H1 (cell line): ENCODE results near the gene GOLGA8J. TPM values are rescaled to one million over a fixed set of nuclear protein-coding genes. Genes with fewer than 3 reads are reported as not detected.

ENCODE experiments used
- CTCF ChIA-PET: fragments of 300-600 bp; sonication (Branson Sonifier 250); formaldehyde crosslinking; loops from one replicate; lab custom pipeline; 2021; ENCODE audit not compliant: partially characterized antibody; lab: Charles Lee
- POLR2A ChIA-PET: fragments of 300-600 bp; sonication (Branson Sonifier 250); formaldehyde crosslinking; loops from one replicate; lab custom pipeline; 2021; ENCODE audit warnings: inconsistent platforms; ENCODE audit not compliant: partially characterized antibody; lab: Charles Lee
- DNase-seq, 2 experiments: peaks; one replicate each; pipeline versions ENCODE4 v3.0.0 to v3.0.0-alpha.2; 2010 to 2022; ENCODE audit warnings: low spot score in 2 of 2, low read depth in 1 of 2, mixed read lengths in 1 of 2
- FAIRE-seq: peaks from 2 replicates; lab custom pipeline; 2011; peaks lifted over from hg19 to GRCh38; lab: Jason Lieb, UNC
- H2AFZ ChIP-seq: 2 replicates; pipeline ENCODE4 v1.8.1; 2012; ENCODE audit warnings: low read length, inconsistent platforms
- H2AK5ac ChIP-seq: 2 replicates; pipeline ENCODE4 v1.6.1; 2013; ENCODE audit warnings: low read depth, low read length
- H2BK120ac ChIP-seq: replicated peaks from 2 replicates; pipeline ENCODE3; 2013; ENCODE audit warnings: low read depth, low read length, inconsistent platforms
- H2BK12ac ChIP-seq: 2 replicates; pipeline ENCODE4 v1.6.1; 2013; ENCODE audit warnings: low read depth, low read length
- H2BK15ac ChIP-seq: 2 replicates; pipeline ENCODE4 v1.6.1; 2013; ENCODE audit warnings: low read length
- H2BK20ac ChIP-seq: 2 replicates; pipeline ENCODE4 v1.6.1; 2013; ENCODE audit warnings: low read length
- H2BK5ac ChIP-seq: 2 replicates; pipeline ENCODE4 v1.6.1; 2013; ENCODE audit warnings: low read depth, low read length
- H3K14ac ChIP-seq: 2 replicates; pipeline ENCODE4 v1.6.1; 2013; ENCODE audit warnings: inconsistent platforms; ENCODE audit not compliant: insufficient read length
- H3K18ac ChIP-seq: 2 replicates; pipeline ENCODE4 v1.6.1; 2013; ENCODE audit warnings: low read length; ENCODE audit errors: extremely low read depth
- H3K23ac ChIP-seq: 2 replicates; pipeline ENCODE4 v1.6.1; 2013; ENCODE audit warnings: inconsistent platforms; ENCODE audit not compliant: insufficient read length
- H3K23me2 ChIP-seq: 2 replicates; pipeline ENCODE4 v1.6.1; 2013; ENCODE audit warnings: low read depth, low read length
- H3K27ac ChIP-seq: 2 replicates; pipeline ENCODE4 v1.6.1; 2011; ENCODE audit warnings: low read depth, low read length, inconsistent platforms
- H3K27me3 ChIP-seq, 4 experiments: replicated peaks in 1 of 4; 1 replicate in 1 of 4; 2 replicates in 3 of 4; pipeline versions ENCODE4 v1.6.1 to v1.8.1; 2011 to 2013; ENCODE audit warnings: low read length in 3 of 4, mild to moderate bottlenecking in 3 of 4, inconsistent platforms in 2 of 4, mixed read lengths in 2 of 4, moderate library complexity in 1 of 4; ENCODE audit not compliant: control insufficient read depth in 3 of 4, insufficient read depth in 3 of 4; ENCODE audit errors: extremely low read depth in 1 of 4
- H3K36me3 ChIP-seq, 4 experiments: 2 replicates each; pipeline versions ENCODE4 v1.6.1 to v1.8.1; 2011 to 2013; ENCODE audit warnings: mild to moderate bottlenecking in 4 of 4, low read length in 3 of 4, moderate library complexity in 2 of 4, control low read depth in 1 of 4, inconsistent platforms in 1 of 4; ENCODE audit not compliant: insufficient read depth in 4 of 4, control insufficient read depth in 2 of 4
- H3K4ac ChIP-seq: replicated peaks from 2 replicates; pipeline ENCODE3; 2013; ENCODE audit warnings: low read length, low read depth, mixed read lengths, inconsistent platforms; ENCODE audit not compliant: insufficient read length
- H3K4me1 ChIP-seq, 4 experiments: replicated peaks in 1 of 4; 1 replicate in 1 of 4; 2 replicates in 3 of 4; pipeline versions ENCODE4 v1.6.1 to v1.8.1; 2011 to 2013; ENCODE audit warnings: low read length in 3 of 4, inconsistent platforms in 2 of 4, mixed read lengths in 1 of 4; ENCODE audit not compliant: insufficient read depth in 4 of 4, control insufficient read depth in 3 of 4
- H3K4me2 ChIP-seq, 2 experiments: 2 replicates each; pipeline versions ENCODE4 v1.6.1 to v1.8.1; 2011 to 2013; ENCODE audit warnings: low read depth in 2 of 2, low read length in 2 of 2, control low read depth in 1 of 2, inconsistent platforms in 1 of 2, mild to moderate bottlenecking in 1 of 2; ENCODE audit not compliant: insufficient read depth in 1 of 2
- H3K4me3 ChIP-seq, 4 experiments: fragments of 200-600, 300-600 bp in 1 of 4; sonication (generic), shearing (Covaris generic), sonication (Bioruptor Twin) in 1 of 4; 2 replicates each; pipeline versions ENCODE4 v1.5.1 to v1.8.1; 2011 to 2016; ENCODE audit warnings: low read length in 4 of 4, low read depth in 3 of 4, control low read depth in 2 of 4, inconsistent platforms in 2 of 4, mild to moderate bottlenecking in 2 of 4, mixed read lengths in 1 of 4, moderate library complexity in 1 of 4; ENCODE audit not compliant: insufficient read depth in 2 of 4; ENCODE audit errors: extremely low read depth in 1 of 4
- H3K56ac ChIP-seq: replicated peaks from 2 replicates; pipeline ENCODE3; 2013; ENCODE audit warnings: low read depth, mild to moderate bottlenecking, mixed read lengths, low read length, inconsistent platforms; ENCODE audit not compliant: insufficient read length
- H3K79me1 ChIP-seq: 2 replicates; pipeline ENCODE4 v1.6.1; 2013; ENCODE audit warnings: low read depth, low read length, control low read depth
- H3K79me2 ChIP-seq, 2 experiments: 2 replicates each; pipeline versions ENCODE4 v1.6.1 to v1.8.1; 2012 to 2013; ENCODE audit warnings: low read length in 2 of 2, mild to moderate bottlenecking in 2 of 2, inconsistent platforms in 1 of 2; ENCODE audit not compliant: insufficient read depth in 2 of 2, control insufficient read depth in 1 of 2
- H3K9ac ChIP-seq, 4 experiments: replicated peaks in 1 of 4; 1 replicate in 1 of 4; 2 replicates in 3 of 4; pipeline versions ENCODE4 v1.6.1 to v1.8.1; 2011 to 2013; ENCODE audit warnings: low read depth in 3 of 4, low read length in 3 of 4, control low read depth in 2 of 4, mild to moderate bottlenecking in 2 of 4, moderate library complexity in 2 of 4, inconsistent platforms in 1 of 4; ENCODE audit errors: extremely low read depth in 1 of 4
- H3K9me3 ChIP-seq, 2 experiments: 2 replicates each; pipeline versions ENCODE4 v1.6.1 to v1.8.1; 2012 to 2013; ENCODE audit warnings: mild to moderate bottlenecking in 2 of 2, moderate library complexity in 2 of 2, control low read depth in 1 of 2, inconsistent platforms in 1 of 2, low read depth in 1 of 2, low read length in 1 of 2, mixed read lengths in 1 of 2; ENCODE audit not compliant: insufficient read depth in 2 of 2
- H4K20me1 ChIP-seq, 2 experiments: replicated peaks in 1 of 2; 2 replicates each; pipeline versions ENCODE3 to v1.8.1; 2011 to 2013; ENCODE audit warnings: inconsistent platforms in 2 of 2, low read length in 2 of 2, mild to moderate bottlenecking in 1 of 2; ENCODE audit not compliant: insufficient read depth in 2 of 2, control insufficient read depth in 1 of 2
- H4K5ac ChIP-seq: 2 replicates; pipeline ENCODE4 v1.6.1; 2013; ENCODE audit warnings: low read length, low read depth, mixed read lengths, inconsistent platforms; ENCODE audit not compliant: insufficient read length
- H4K8ac ChIP-seq: 2 replicates; pipeline ENCODE4 v1.8.0; 2013; ENCODE audit warnings: mild to moderate bottlenecking, moderate library complexity, low read length, inconsistent platforms; ENCODE audit not compliant: insufficient read depth; ENCODE audit errors: extremely low read depth
- H4K91ac ChIP-seq: replicated peaks from 2 replicates; pipeline ENCODE3; 2013; ENCODE audit warnings: low read length, mixed read lengths, inconsistent platforms; ENCODE audit not compliant: insufficient read length
- BRCA1 ChIP-seq: IDR thresholded peaks from 2 replicates; pipeline ENCODE4 v1.6.1; 2012; ENCODE audit warnings: low read depth, low read length, improper control_type of control experiment
- CEBPB ChIP-seq: IDR thresholded peaks from 2 replicates; pipeline ENCODE4 v1.6.1; 2012; ENCODE audit warnings: low read depth, low read length
- WGBS, 2 experiments: shearing (Covaris generic) in 1 of 2; methylation state at CpG; one replicate each; pipeline versions ENCODE4 v1.1.6 to v1.1.7; 2013 to 2015; ENCODE audit warnings: low lambda C conversion rate in 2 of 2, mixed read lengths in 2 of 2, inconsistent platforms in 1 of 2, low coverage in 1 of 2, missing lambda C conversion rate in 1 of 2; ENCODE audit not compliant: insufficient replicate concordance in 2 of 2, insufficient coverage in 1 of 2, insufficient read length in 1 of 2; ENCODE audit errors: extremely low coverage in 1 of 2, missing lambda C conversion rate in 1 of 2; 5-methylcytosine and 5-hydroxymethylcytosine counted together
- polyA plus RNA-seq, 7 experiments: library from polyadenylated mRNA; depleted of rRNA in 3 of 7; stranded (reverse) in 5 of 7; unstranded in 2 of 7; fragments of >200 nt in 5 of 7; fragments of 200-250 nt in 2 of 7; gene quantifications; 1 replicate in 5 of 7; 2 replicates in 1 of 7; 4 replicates in 1 of 7; pipeline versions ENCODE4 v1.2.1 to v1.2.3, GENCODE V29; 2011 to 2013; ENCODE audit warnings: missing spikeins in 2 of 7, mixed read lengths in 2 of 7
- total RNA-seq: library from RNA; stranded (reverse); fragmentation: NEBNext Ultra II Directional; extraction: Animal tissue kit (Norgen Biotek cat#: 25700); gene quantifications from 2 replicates; pipeline ENCODE4 v1.2.1, GENCODE V29; 2021

GOLGA8J gene
- total and polyA plus RNA-seq, 2 of the 8 experiments (the other 6 are each of a cell fraction or from before 2014, with no cell fraction given): not detected

DNA sequence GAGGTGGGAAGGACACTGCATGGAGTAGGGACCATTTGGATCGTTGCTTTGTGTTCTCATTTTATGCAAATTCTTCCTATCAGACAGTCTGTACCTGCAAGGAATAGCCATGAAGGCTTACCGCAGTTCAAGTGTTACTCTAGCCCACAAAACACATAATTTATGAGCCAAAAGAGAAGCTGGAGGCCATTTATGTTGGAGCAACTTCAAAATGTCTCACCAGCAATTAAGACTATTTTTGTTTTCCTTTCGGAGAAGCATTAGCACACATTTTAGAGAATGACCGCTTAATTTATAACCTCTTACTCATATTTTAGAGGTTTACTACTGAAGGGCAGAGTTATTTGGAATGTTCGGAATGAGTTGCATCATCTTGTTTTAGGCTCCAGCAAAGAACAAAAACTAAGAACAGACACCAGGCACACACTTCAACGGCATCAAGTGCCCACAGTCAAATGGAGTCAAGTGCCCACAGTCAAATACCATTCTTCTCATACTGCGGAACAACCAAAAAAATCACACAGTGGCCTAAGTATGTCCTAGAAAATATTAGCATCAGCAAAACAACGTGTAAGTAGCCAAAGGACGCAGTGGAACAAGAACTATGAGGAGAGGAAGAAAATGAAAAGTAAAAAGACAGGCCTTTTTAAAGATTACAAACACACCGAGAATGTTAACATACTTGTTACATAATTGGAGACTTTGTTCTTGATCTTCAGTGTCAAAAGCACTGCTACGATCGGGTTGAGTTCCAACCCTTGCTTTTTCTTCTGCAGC is 17.5 kb upstream of the GOLGA8J start:
- TF ChIP-seq CEBPB (peak; percentile 23; the same call in 1 of the 2 replicates), BRCA1 (no peak)
- no peaks in the 10 kb centered on the region for H3K9me3 ChIP-seq
- no peak overlapping the region for H2BK12ac ChIP-seq
- H3K4me2 ChIP-seq: no peak overlapping the region
- H2AFZ ChIP-seq: peak overlapping the region; percentile 5; the same call in 1 of the 2 replicates
- H3K23ac ChIP-seq: no peak overlapping the region
- no peaks in the 10 kb centered on the region for H3K79me2 ChIP-seq
- H2AK5ac ChIP-seq: no peak overlapping the region
- no peak overlapping the region for H2BK5ac ChIP-seq
- FAIRE-seq: no peak
- H3K79me1 ChIP-seq: no peaks in the 10 kb centered on the region
- H3K4ac ChIP-seq: no peak overlapping the region
- H3K4me3 ChIP-seq: no peak overlapping the region
- H3K27me3 ChIP-seq: no peaks in the 10 kb centered on the region
- no peak overlapping the region for H4K91ac ChIP-seq
- no peak overlapping the region for H3K56ac ChIP-seq
- POLR2A ChIA-PET: no interaction called here
- H4K8ac ChIP-seq: no peak overlapping the region; the same call in 1 of the 2 replicates
- H3K9ac ChIP-seq: no peak overlapping the region
- H4K5ac ChIP-seq: no peak overlapping the region
- H3K14ac ChIP-seq: no peak overlapping the region
- H3K36me3 ChIP-seq: no peaks in the 10 kb centered on the region
- CTCF ChIA-PET: interaction anchor here (1.3 kb wide), 1 partner anchor 8 kb away, joined by 4 read pairs; no protein-coding TSS in a partner anchor
- H4K20me1 ChIP-seq: no peaks in the 10 kb centered on the region
- no peak overlapping the region for H3K27ac ChIP-seq
- DNase-seq: no peak
- H2BK15ac ChIP-seq: no peak overlapping the region
- no peaks in the 10 kb centered on the region for H3K23me2 ChIP-seq
- no peak overlapping the region for H2BK20ac ChIP-seq
- no peaks in the 10 kb centered on the region for H3K4me1 ChIP-seq
- H3K18ac ChIP-seq: no peak overlapping the region
- 86% methylated on average over 12 of the region's 12 CpGs; no CpG with 5 or more reads in 1 of the 2 experiments for WGBS, 2 experiments
- no peak overlapping the region for H2BK120ac ChIP-seq
